ENCODE measurements around the gene RALGAPA1.

Gene RALGAPA1

GRCh38 chr14:35712466-35712865 is 96.6 kb downstream of the RALGAPA1 start:
- Histone ChIP-seq H3K27me3 (no peaks in the 10 kb centered on the region), H3K4me3 (ENCODE audit: low read depth, low read length) (no peak overlapping the region), H3K4me1 (no peaks in the 10 kb centered on the region), H3K36me3 (peaks cover 8% of the 10 kb centered on the region), H3K9me3 (no peaks in the 10 kb centered on the region)
- TF ChIP-seq CTCF (IDR thresholded peaks at IDR 0.05; ENCODE audit: low read depth, low read length) = no peak
- DNase-seq = no peak

- H3K36me3 ChIP-seq = no peaks in the 10 kb centered on the region; the same call in 1 of the 2 replicates
- H3K4me3 ChIP-seq (ENCODE audit: low read depth, low read length) = no peak overlapping the region
- no peaks in the 10 kb centered on the region for H3K9me3 ChIP-seq
- no peaks in the 10 kb centered on the region for H3K27me3 ChIP-seq
- DNase-seq = no peak
- no peak for TF ChIP-seq CTCF (IDR thresholded peaks at IDR 0.05; ENCODE audit: low read depth, low read length)
- H3K4me1 ChIP-seq = no peaks in the 10 kb centered on the region
Measured at GRCh38 chr14:35708062-35708461, 101.0 kb downstream of the RALGAPA1 start.

- Histone ChIP-seq H3K4me1 (no peaks in the 10 kb centered on the region), H3K9me3 (no peaks in the 10 kb centered on the region), H3K4me3 (ENCODE audit: low read depth, low read length) (no peak overlapping the region), H3K36me3 (no peaks in the 10 kb centered on the region; the same call in 1 of the 2 replicates), H3K27me3 (no peaks in the 10 kb centered on the region)
- TF ChIP-seq CTCF (IDR thresholded peaks at IDR 0.05; ENCODE audit: low read depth, low read length) = no peak
- DNase-seq = no peak
Measured at GRCh38 chr14:35705636-35706035, 103.5 kb downstream of the RALGAPA1 start.

- Histone ChIP-seq H3K27me3 (no peaks in the 10 kb centered on the region), H3K4me3 (ENCODE audit: low read depth, low read length) (no peak overlapping the region), H3K36me3 (no peaks in the 10 kb centered on the region; the same call in 1 of the 2 replicates)
Measured at GRCh38 chr14:35704793-35705493, 104.2 kb downstream of the RALGAPA1 start.

GRCh38 chr14:35701531-35701930 is 107.6 kb downstream of the RALGAPA1 start:
- Histone ChIP-seq H3K27me3 (no peaks in the 10 kb centered on the region), H3K4me1 (no peaks in the 10 kb centered on the region), H3K4me3 (ENCODE audit: low read depth, low read length) (no peak overlapping the region), H3K36me3 (no peaks in the 10 kb centered on the region), H3K9me3 (no peaks in the 10 kb centered on the region)
- no peak for TF ChIP-seq CTCF (IDR thresholded peaks at IDR 0.05; ENCODE audit: low read depth, low read length)
- no peak for DNase-seq

More at GRCh38 chr14:35704793-35705493, 104.2 kb downstream of the RALGAPA1 start:
- no peak for DNase-seq
- H3K9me3 ChIP-seq = no peaks in the 10 kb centered on the region
- no peaks in the 10 kb centered on the region for H3K4me1 ChIP-seq
- TF ChIP-seq CTCF (IDR thresholded peaks at IDR 0.05; ENCODE audit: low read depth, low read length) = no peak

- TF ChIP-seq CTCF (IDR thresholded peaks at IDR 0.05; ENCODE audit: low read depth, low read length) = no peak
- no peak overlapping the region for H3K4me3 ChIP-seq (ENCODE audit: low read depth, low read length)
- peaks cover 8% of the 10 kb centered on the region for H3K4me1 ChIP-seq
- H3K27me3 ChIP-seq = no peaks in the 10 kb centered on the region
- H3K36me3 ChIP-seq = no peaks in the 10 kb centered on the region
- no peak for DNase-seq
- no peaks in the 10 kb centered on the region for H3K9me3 ChIP-seq
Measured at GRCh38 chr14:35699791-35700444, 109.2 kb downstream of the RALGAPA1 start.

Data from BE2C (cell line).